Colonic mucosa (tissue), 4 donors: Measurements from ENCODE around the gene TXNDC17. TPM values are rescaled to one million over a fixed set of nuclear protein-coding genes. Genes with fewer than 3 reads are reported as not detected.

Experiments used
- DNase-seq: peaks from one replicate; pipeline ENCODE4 v3.0.0-alpha.2; 2020
- H3K27ac ChIP-seq: fragments of 200-600 bp; one replicate; pipeline ENCODE4 v1.8.0; 2021
- H3K27me3 ChIP-seq: fragments of 200-600 bp; one replicate; pipeline ENCODE4 v1.8.0; 2021
- H3K36me3 ChIP-seq: fragments of 200-600 bp; one replicate; pipeline ENCODE4 v1.8.0; 2021
- H3K4me1 ChIP-seq: fragments of 200-600 bp; one replicate; pipeline ENCODE4 v1.8.0; 2021; ENCODE audit warnings: mild to moderate bottlenecking
- H3K4me3 ChIP-seq: fragments of 200-600 bp; one replicate; pipeline ENCODE4 v1.8.0; 2021
- H3K9ac ChIP-seq, 2 donors: one replicate each; pipeline ENCODE4 v1.7.0; 2013; ENCODE audit warnings: control low read depth in 2 of 2, low read depth in 2 of 2, low read length in 2 of 2
- H3K9me3 ChIP-seq: fragments of 200-600 bp; one replicate; pipeline ENCODE4 v1.8.0; 2021
- intact Hi-C: fragments of 100-400 bp; cut with DNase I; formaldehyde crosslinking; loops from one replicate; pipeline ENCODE4 v1.14.1; 2022
- total RNA-seq, 2 donors: library from RNA; stranded (reverse); fragmentation: NEBNext Ultra II Directional in 1 of 2; extraction: Animal tissue kit (Norgen Biotek cat#: 25700) in 1 of 2; gene quantifications; one replicate each; pipeline ENCODE4 v1.2.1, GENCODE V29; 2021
- TF ChIP-seq, protein P1 (sequence below): fragments of 200-600 bp; IDR thresholded peaks from one replicate; pipeline ENCODE4 v1.8.0; 2022; ENCODE audit warnings: antibody characterized with exemption, mild to moderate bottlenecking
- donor health status: healthy.
- donor health status: DM: no; HTN: no; CAD: no.
- donor health status: DM: no; HTN: no; CAD: no.

The TXNDC17 gene
- total RNA-seq, 2 donors from 2014 or later, result 167 to 207 TPM

DNA sequence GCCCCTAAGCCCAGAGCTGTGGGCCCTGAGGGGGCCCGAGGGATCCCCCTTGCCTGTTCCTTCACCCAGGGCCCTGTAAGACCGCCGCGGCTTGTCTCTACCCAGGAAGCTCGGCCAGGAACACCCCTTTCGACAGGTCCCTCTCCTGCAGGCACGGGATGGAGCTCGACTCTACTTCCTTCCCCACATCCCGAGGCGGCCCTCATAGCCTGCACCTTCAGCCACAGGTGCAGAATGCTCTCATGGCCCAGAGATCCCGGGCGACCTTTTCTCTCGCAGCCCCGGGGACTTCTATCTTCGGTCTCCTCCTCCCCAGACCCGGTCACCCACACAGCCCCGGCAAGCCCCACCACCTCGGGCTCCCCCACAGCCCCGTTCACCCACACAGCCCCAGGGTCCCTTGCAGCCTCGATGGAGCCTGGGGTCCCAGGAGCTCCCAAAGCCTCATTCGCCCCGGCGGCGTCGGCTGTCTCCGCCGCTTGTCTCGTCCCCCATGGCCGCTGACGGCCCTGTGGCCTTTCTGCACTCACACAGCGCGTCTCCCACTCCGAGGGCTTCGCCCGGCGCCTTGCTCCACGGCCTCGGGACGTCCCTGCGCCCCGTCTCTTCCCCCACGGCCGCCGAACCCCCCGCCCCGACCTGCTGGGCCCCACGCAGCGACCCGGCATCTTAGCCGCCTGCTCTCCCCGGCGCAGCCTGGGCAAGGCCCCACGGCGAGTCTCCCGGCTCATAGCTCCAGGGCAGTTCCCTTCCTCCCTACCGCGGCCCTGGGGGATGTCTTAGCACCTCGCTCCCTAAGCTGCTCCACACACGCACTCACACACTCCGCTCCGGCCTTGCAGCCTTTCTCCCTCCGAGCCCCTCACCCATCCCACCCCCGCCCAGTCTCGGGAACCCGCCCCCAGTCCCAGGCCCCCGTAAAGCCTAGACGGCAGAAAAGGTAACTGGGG is 999 bp upstream of the TXNDC17 start:
- Histone ChIP-seq H3K36me3 (peaks cover 3% of the 10 kb centered on the region), H3K9me3 (no peaks in the 10 kb centered on the region), H3K4me1 (peaks cover 9% of the 10 kb centered on the region), H3K27me3 (no peaks in the 10 kb centered on the region), H3K27ac (peak overlapping the region; percentile 81), H3K4me3 (peak overlapping the region; percentile 98), H3K9ac (peak overlapping the region; percentile 82 to 87)
- TF ChIP-seq, protein P1, sequence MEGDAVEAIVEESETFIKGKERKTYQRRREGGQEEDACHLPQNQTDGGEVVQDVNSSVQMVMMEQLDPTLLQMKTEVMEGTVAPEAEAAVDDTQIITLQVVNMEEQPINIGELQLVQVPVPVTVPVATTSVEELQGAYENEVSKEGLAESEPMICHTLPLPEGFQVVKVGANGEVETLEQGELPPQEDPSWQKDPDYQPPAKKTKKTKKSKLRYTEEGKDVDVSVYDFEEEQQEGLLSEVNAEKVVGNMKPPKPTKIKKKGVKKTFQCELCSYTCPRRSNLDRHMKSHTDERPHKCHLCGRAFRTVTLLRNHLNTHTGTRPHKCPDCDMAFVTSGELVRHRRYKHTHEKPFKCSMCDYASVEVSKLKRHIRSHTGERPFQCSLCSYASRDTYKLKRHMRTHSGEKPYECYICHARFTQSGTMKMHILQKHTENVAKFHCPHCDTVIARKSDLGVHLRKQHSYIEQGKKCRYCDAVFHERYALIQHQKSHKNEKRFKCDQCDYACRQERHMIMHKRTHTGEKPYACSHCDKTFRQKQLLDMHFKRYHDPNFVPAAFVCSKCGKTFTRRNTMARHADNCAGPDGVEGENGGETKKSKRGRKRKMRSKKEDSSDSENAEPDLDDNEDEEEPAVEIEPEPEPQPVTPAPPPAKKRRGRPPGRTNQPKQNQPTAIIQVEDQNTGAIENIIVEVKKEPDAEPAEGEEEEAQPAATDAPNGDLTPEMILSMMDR, result no peak
- peak; percentile 42 for DNase-seq
- intact Hi-C loops, result loop anchor here (10.0 kb wide), 1 partner anchor 65 kb away; no protein-coding TSS in a partner anchor

DNA sequence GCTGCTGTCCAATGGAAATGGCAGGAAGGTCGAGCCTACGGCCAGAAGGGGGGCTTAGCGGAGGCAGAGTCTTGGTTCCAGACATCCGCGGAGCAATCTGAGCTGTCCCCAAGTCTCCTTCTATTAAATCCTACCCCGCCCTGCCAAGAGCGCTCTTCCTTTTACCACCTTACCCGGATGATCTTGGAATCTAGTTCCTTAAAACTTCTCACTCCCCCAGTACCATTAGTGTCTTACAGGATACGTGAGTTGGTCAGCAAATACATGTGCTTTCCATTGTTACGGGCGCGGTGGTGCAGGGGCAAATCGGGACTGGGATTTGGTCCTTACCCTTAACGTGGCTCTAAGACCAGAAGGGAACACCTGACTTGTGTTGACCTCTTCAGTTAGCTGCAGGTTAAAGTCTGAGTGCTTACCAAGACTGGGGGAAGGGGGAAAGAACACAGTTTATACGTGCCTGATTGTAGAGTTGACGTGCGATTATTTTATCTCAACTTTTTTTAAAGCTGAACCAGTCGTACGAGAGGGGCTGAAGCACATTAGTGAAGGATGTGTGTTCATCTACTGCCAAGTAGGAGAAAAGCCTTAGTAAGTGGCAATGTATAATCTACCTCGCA is 495 bp downstream of the TXNDC17 start:
- Histone ChIP-seq H3K4me1 (peaks cover 9% of the 10 kb centered on the region), H3K4me3 (peak overlapping the region; percentile 98), H3K9ac (peak overlapping the region; percentile 82 to 87), H3K27ac (peak overlapping the region; percentile 81), H3K27me3 (no peaks in the 10 kb centered on the region), H3K9me3 (no peaks in the 10 kb centered on the region), H3K36me3 (peaks cover 5% of the 10 kb centered on the region)
- DNase-seq, result peak; percentile 44
- intact Hi-C loops, result no loop called here
- TF ChIP-seq, protein P1, result no peak

DNA sequence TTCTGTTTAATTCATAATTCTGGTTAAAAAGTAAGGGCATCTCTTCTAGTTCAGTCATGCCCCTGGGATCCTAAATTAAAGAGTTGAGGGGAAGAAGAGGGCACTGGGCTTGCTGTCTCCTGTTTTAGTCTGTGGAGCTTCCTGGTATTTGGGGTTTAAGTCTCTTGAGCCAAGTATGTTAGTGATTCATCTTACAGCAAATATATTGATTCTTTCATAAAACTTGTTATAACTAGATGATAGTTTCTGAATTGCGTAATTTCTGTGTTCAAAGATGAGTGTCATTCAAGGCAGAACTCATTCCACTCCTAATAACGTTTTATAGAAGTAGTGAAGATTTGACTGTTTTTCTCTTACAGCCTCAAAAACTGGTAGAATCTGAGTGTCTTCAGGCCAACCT is 1.7 kb downstream of the TXNDC17 start:
- Histone ChIP-seq H3K27me3 (no peaks in the 10 kb centered on the region), H3K4me1 (peaks cover 9% of the 10 kb centered on the region), H3K4me3 (no peak overlapping the region), H3K9me3 (no peaks in the 10 kb centered on the region), H3K9ac (no peak overlapping the region), H3K36me3 (peaks cover 5% of the 10 kb centered on the region), H3K27ac (no peak overlapping the region)
- DNase-seq, result no peak
- intact Hi-C loops, result no loop called here
- TF ChIP-seq, protein P1, result no peak

DNA sequence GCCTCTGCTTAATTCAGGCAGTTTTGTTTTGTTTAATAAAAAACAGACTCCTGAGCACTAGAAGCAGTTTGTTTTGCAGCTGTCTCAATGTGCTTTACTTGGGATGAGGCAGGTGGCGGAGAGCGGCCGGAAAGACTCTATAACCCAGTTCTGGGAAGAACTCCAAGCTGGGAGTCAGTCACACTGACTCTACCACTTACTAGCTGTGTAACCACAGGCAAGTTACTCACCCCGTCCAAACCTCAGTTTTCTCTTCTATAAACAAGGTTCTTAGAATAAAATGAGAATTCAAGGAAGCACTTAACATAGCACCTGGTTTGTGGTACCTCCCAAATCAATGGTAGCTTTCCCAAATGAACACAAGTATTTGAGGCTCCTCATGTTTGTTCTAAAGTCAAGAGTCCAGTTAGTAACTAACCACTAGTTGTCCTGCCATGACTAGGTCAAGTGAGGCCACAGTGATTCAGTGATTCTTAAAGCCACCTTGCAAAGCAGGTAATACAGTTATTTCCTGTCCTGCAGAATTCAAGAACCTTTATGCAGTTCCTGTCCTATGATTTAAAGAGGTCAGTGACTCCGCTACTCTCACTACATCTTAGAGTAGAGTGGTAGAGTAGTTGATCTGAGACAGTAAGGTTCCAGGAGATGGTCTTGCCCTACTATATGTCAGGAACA is 2.7 kb downstream of the TXNDC17 start:
- DNase-seq, result no peak
- intact Hi-C loops, result no loop called here
- Histone ChIP-seq H3K9me3 (no peaks in the 10 kb centered on the region), H3K4me3 (no peak overlapping the region), H3K27ac (no peak overlapping the region), H3K4me1 (peaks cover 9% of the 10 kb centered on the region), H3K9ac (no peak overlapping the region), H3K27me3 (no peaks in the 10 kb centered on the region), H3K36me3 (peaks cover 5% of the 10 kb centered on the region)
- TF ChIP-seq, protein P1, result no peak

DNA sequence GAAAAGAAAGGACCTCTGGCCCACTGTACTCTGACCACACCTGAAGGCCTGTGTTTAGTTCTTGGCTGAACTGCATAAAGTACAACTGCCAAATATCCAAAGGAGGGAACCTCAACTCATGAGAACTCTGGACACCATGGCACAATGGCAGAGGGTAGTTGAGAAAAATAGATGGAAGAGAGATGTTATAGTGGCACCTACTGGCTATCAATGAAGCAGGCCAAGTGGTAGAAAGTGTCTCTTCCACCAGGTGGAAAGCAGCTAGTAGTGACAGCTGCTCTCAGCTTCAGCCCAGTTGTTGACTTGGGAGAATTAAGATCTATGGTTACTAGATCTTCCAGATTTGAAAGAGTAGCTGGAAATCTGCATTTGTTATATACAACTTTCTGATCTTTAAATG is 7.3 kb downstream of the TXNDC17 start:
- H3K4me1 ChIP-seq, result peaks cover 9% of the 10 kb centered on the region
- peaks cover 5% of the 10 kb centered on the region for H3K36me3 ChIP-seq
- TF ChIP-seq, protein P1, result peak; percentile 15

More for the DNA sequence above, 7.3 kb downstream of the TXNDC17 start:
- intact Hi-C loops, result loop anchor here (5.0 kb wide), 1 partner anchor 176 kb away; no protein-coding TSS in a partner anchor
- Histone ChIP-seq H3K4me3 (no peak overlapping the region), H3K27ac (no peak overlapping the region), H3K9ac (no peak overlapping the region), H3K9me3 (no peaks in the 10 kb centered on the region), H3K27me3 (no peaks in the 10 kb centered on the region)
- DNase-seq, result no peak
